ENCODE measurements around the gene PBRM1. TPM values are rescaled to one million over a fixed set of nuclear protein-coding genes. Genes with fewer than 3 reads are reported as not detected.
"Not testable (repeated sequence)": the region's sequence is repeated elsewhere in the genome, so short reads cannot be mapped to it uniquely, and the experiment has no call there.

The PBRM1 gene
- total RNA-seq, 1 donor from 2014 or later, result 62.6 TPM

GRCh38 chr3:52527732-52528585, 157.8 kb downstream of the PBRM1 start:
- peaks cover 7 to 9% (median 9%) of the 10 kb centered on the region in 3 donors for H3K36me3 ChIP-seq (ENCODE audit: control insufficient read depth in 3 of 3, insufficient read depth in 3 of 3, low read length in 3 of 3)

GRCh38 chr3:52527039-52527731, 158.5 kb downstream of the PBRM1 start:
- Histone ChIP-seq H3K9me3 (ENCODE audit: control insufficient read depth in 3 of 3, low read length in 3 of 3) (no peaks in the 10 kb centered on the region), H3K36me3 (ENCODE audit: control insufficient read depth in 3 of 3, insufficient read depth in 3 of 3, low read length in 3 of 3) (peaks cover 7 to 9% (median 9%) of the 10 kb centered on the region in 3 donors), H3K27me3 (ENCODE audit: control insufficient read depth in 3 of 3, insufficient read depth in 3 of 3, low read length in 3 of 3) (no peaks in the 10 kb centered on the region), H3K9ac (ENCODE audit: low read depth in 1 of 3, low read length in 3 of 3) (no peak overlapping the region), H3K4me3 (ENCODE audit: low read length in 3 of 3) (no peak overlapping the region), H3K27ac (ENCODE audit: low read depth, low read length) (no peak overlapping the region), H3K4me1 (ENCODE audit: control insufficient read depth in 3 of 3, insufficient read depth in 3 of 3, low read length in 3 of 3) (peaks cover 34 to 69% (median 54%) of the 10 kb centered on the region in 3 donors)

More at GRCh38 chr3:52527732-52528585, 157.8 kb downstream of the PBRM1 start:
- Histone ChIP-seq H3K9me3 (ENCODE audit: control insufficient read depth in 3 of 3, low read length in 3 of 3) (no peaks in the 10 kb centered on the region), H3K9ac (ENCODE audit: low read depth in 1 of 3, low read length in 3 of 3) (no peak overlapping the region), H3K27me3 (ENCODE audit: control insufficient read depth in 3 of 3, insufficient read depth in 3 of 3, low read length in 3 of 3) (no peaks in the 10 kb centered on the region), H3K4me3 (ENCODE audit: low read length in 3 of 3) (no peak overlapping the region), H3K4me1 (ENCODE audit: control insufficient read depth in 3 of 3, insufficient read depth in 3 of 3, low read length in 3 of 3) (peaks cover 40 to 75% (median 62%) of the 10 kb centered on the region in 3 donors), H3K27ac (ENCODE audit: low read depth, low read length) (no peak overlapping the region)

- H3K9me3 ChIP-seq (ENCODE audit: control insufficient read depth in 3 of 3, low read length in 3 of 3); H3K27ac ChIP-seq (ENCODE audit: low read depth, low read length); H3K27me3 ChIP-seq (ENCODE audit: control insufficient read depth in 3 of 3, insufficient read depth in 3 of 3, low read length in 3 of 3); H3K4me3 ChIP-seq (ENCODE audit: low read length in 3 of 3); H3K36me3 ChIP-seq (ENCODE audit: control insufficient read depth in 3 of 3, insufficient read depth in 3 of 3, low read length in 3 of 3); H3K9ac ChIP-seq (ENCODE audit: low read depth in 1 of 3, low read length in 3 of 3): not testable (repeated sequence)
- H3K4me1 ChIP-seq (ENCODE audit: control insufficient read depth in 3 of 3, insufficient read depth in 3 of 3, low read length in 3 of 3), result peaks cover 32 to 63% (median 49%) of the 10 kb centered on the region in 3 donors
Observed at GRCh38 chr3:52526671-52527038, 159.1 kb downstream of the PBRM1 start.

- Histone ChIP-seq H3K4me3 (ENCODE audit: low read length in 3 of 3) (no peak overlapping the region), H3K9me3 (ENCODE audit: control insufficient read depth in 3 of 3, low read length in 3 of 3) (no peaks in the 10 kb centered on the region), H3K27me3 (ENCODE audit: control insufficient read depth in 3 of 3, insufficient read depth in 3 of 3, low read length in 3 of 3) (no peaks in the 10 kb centered on the region), H3K36me3 (ENCODE audit: control insufficient read depth in 3 of 3, insufficient read depth in 3 of 3, low read length in 3 of 3) (peaks cover 9 to 11% (median 9%) of the 10 kb centered on the region in 3 donors), H3K9ac (ENCODE audit: low read depth in 1 of 3, low read length in 3 of 3) (peak overlapping the region in 1 of 3 donors; percentile 68), H3K4me1 (ENCODE audit: control insufficient read depth in 3 of 3, insufficient read depth in 3 of 3, low read length in 3 of 3) (peaks cover 27 to 56% (median 43%) of the 10 kb centered on the region in 3 donors), H3K27ac (ENCODE audit: low read depth, low read length) (peak overlapping the region; percentile 66)
Observed at GRCh38 chr3:52525680-52526561, 159.8 kb downstream of the PBRM1 start.

- Histone ChIP-seq H3K27ac (ENCODE audit: low read depth, low read length) (peak overlapping the region; percentile 66), H3K4me1 (ENCODE audit: control insufficient read depth in 3 of 3, insufficient read depth in 3 of 3, low read length in 3 of 3) (peaks cover 19 to 47% (median 35%) of the 10 kb centered on the region in 3 donors), H3K9me3 (ENCODE audit: control insufficient read depth in 3 of 3, low read length in 3 of 3) (no peaks in the 10 kb centered on the region), H3K9ac (ENCODE audit: low read depth in 1 of 3, low read length in 3 of 3) (peak overlapping the region in 1 of 3 donors; percentile 68), H3K27me3 (ENCODE audit: control insufficient read depth in 3 of 3, insufficient read depth in 3 of 3, low read length in 3 of 3) (no peaks in the 10 kb centered on the region), H3K36me3 (ENCODE audit: control insufficient read depth in 3 of 3, insufficient read depth in 3 of 3, low read length in 3 of 3) (peaks cover 9 to 11% (median 9%) of the 10 kb centered on the region in 3 donors), H3K4me3 (ENCODE audit: low read length in 3 of 3) (no peak overlapping the region)
Observed at GRCh38 chr3:52524752-52525679, 160.7 kb downstream of the PBRM1 start.

- H3K9me3 ChIP-seq (ENCODE audit: control insufficient read depth in 3 of 3, low read length in 3 of 3), result no peaks in the 10 kb centered on the region
- H3K4me3 ChIP-seq (ENCODE audit: low read length in 3 of 3), result no peak overlapping the region
- H3K4me1 ChIP-seq (ENCODE audit: control insufficient read depth in 3 of 3, insufficient read depth in 3 of 3, low read length in 3 of 3), result peaks cover 13 to 40% (median 28%) of the 10 kb centered on the region in 3 donors
- H3K9ac ChIP-seq (ENCODE audit: low read depth in 1 of 3, low read length in 3 of 3), result peak overlapping the region in 1 of 3 donors; percentile 33
- no peak overlapping the region for H3K27ac ChIP-seq (ENCODE audit: low read depth, low read length)
- no peaks in the 10 kb centered on the region for H3K27me3 ChIP-seq (ENCODE audit: control insufficient read depth in 3 of 3, insufficient read depth in 3 of 3, low read length in 3 of 3)
- H3K36me3 ChIP-seq (ENCODE audit: control insufficient read depth in 3 of 3, insufficient read depth in 3 of 3, low read length in 3 of 3), result peaks cover 9 to 11% (median 9%) of the 10 kb centered on the region in 3 donors
Observed at GRCh38 chr3:52524258-52524751, 161.4 kb downstream of the PBRM1 start.

GRCh38 chr3:52523386-52524257, 162.1 kb downstream of the PBRM1 start:
- Histone ChIP-seq H3K36me3 (ENCODE audit: control insufficient read depth in 3 of 3, insufficient read depth in 3 of 3, low read length in 3 of 3) (peaks cover 9 to 11% (median 9%) of the 10 kb centered on the region in 3 donors), H3K27me3 (ENCODE audit: control insufficient read depth in 3 of 3, insufficient read depth in 3 of 3, low read length in 3 of 3) (no peaks in the 10 kb centered on the region), H3K4me1 (ENCODE audit: control insufficient read depth in 3 of 3, insufficient read depth in 3 of 3, low read length in 3 of 3) (peaks cover 13 to 33% (median 24%) of the 10 kb centered on the region in 3 donors), H3K9me3 (ENCODE audit: control insufficient read depth in 3 of 3, low read length in 3 of 3) (no peaks in the 10 kb centered on the region), H3K27ac (ENCODE audit: low read depth, low read length) (no peak overlapping the region), H3K9ac (ENCODE audit: low read depth in 1 of 3, low read length in 3 of 3) (no peak overlapping the region), H3K4me3 (ENCODE audit: low read length in 3 of 3) (no peak overlapping the region)

- no peak overlapping the region for H3K9ac ChIP-seq (ENCODE audit: low read depth in 1 of 3, low read length in 3 of 3)
- H3K4me3 ChIP-seq (ENCODE audit: low read length in 3 of 3), result no peak overlapping the region
- H3K9me3 ChIP-seq (ENCODE audit: control insufficient read depth in 3 of 3, low read length in 3 of 3), result no peaks in the 10 kb centered on the region
- H3K36me3 ChIP-seq (ENCODE audit: control insufficient read depth in 3 of 3, insufficient read depth in 3 of 3, low read length in 3 of 3), result peaks cover 5 to 6% (median 6%) of the 10 kb centered on the region in 3 donors
- peaks cover 13 to 34% (median 24%) of the 10 kb centered on the region in 3 donors for H3K4me1 ChIP-seq (ENCODE audit: control insufficient read depth in 3 of 3, insufficient read depth in 3 of 3, low read length in 3 of 3)
- H3K27me3 ChIP-seq (ENCODE audit: control insufficient read depth in 3 of 3, insufficient read depth in 3 of 3, low read length in 3 of 3), result no peaks in the 10 kb centered on the region
- no peak overlapping the region for H3K27ac ChIP-seq (ENCODE audit: low read depth, low read length)
Observed at GRCh38 chr3:52522651-52523251, 163.0 kb downstream of the PBRM1 start.
